ENCODE measurements around the gene FGF18.

Gene FGF18

GRCh38 chr5:171494452-171495121 lies 75.1 kb downstream of the FGF18 start (continued):
- TF ChIP-seq, protein P1, sequence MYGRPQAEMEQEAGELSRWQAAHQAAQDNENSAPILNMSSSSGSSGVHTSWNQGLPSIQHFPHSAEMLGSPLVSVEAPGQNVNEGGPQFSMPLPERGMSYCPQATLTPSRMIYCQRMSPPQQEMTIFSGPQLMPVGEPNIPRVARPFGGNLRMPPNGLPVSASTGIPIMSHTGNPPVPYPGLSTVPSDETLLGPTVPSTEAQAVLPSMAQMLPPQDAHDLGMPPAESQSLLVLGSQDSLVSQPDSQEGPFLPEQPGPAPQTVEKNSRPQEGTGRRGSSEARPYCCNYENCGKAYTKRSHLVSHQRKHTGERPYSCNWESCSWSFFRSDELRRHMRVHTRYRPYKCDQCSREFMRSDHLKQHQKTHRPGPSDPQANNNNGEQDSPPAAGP (tag by site-specific recombination; IDR thresholded peaks at IDR 0.05): no peak; the same call in 1 of the 2 replicates
- no peak for TF ChIP-seq KLF16 (tag by site-specific recombination; IDR thresholded peaks at IDR 0.05)
- TF ChIP-seq ZNF394 (tag by site-specific recombination; IDR thresholded peaks at IDR 0.05; ENCODE audit: borderline replicate concordance): peak; percentile 60; the same call in 1 of the 2 replicates
- no peak for TF ChIP-seq REPIN1 (tag by site-specific recombination; IDR thresholded peaks at IDR 0.05; ENCODE audit: low read depth)
- TF ChIP-seq ZNF121 (tag by site-specific recombination; IDR thresholded peaks at IDR 0.05): no peak
- no peak for TF ChIP-seq ZNF362 (tag by site-specific recombination; IDR thresholded peaks at IDR 0.05)
- TF ChIP-seq ZNF843 (tag by site-specific recombination; IDR thresholded peaks at IDR 0.05): no peak
- no peak for TF ChIP-seq ZNF426 (tag by site-specific recombination; IDR thresholded peaks at IDR 0.05)
- TF ChIP-seq, protein P2, sequence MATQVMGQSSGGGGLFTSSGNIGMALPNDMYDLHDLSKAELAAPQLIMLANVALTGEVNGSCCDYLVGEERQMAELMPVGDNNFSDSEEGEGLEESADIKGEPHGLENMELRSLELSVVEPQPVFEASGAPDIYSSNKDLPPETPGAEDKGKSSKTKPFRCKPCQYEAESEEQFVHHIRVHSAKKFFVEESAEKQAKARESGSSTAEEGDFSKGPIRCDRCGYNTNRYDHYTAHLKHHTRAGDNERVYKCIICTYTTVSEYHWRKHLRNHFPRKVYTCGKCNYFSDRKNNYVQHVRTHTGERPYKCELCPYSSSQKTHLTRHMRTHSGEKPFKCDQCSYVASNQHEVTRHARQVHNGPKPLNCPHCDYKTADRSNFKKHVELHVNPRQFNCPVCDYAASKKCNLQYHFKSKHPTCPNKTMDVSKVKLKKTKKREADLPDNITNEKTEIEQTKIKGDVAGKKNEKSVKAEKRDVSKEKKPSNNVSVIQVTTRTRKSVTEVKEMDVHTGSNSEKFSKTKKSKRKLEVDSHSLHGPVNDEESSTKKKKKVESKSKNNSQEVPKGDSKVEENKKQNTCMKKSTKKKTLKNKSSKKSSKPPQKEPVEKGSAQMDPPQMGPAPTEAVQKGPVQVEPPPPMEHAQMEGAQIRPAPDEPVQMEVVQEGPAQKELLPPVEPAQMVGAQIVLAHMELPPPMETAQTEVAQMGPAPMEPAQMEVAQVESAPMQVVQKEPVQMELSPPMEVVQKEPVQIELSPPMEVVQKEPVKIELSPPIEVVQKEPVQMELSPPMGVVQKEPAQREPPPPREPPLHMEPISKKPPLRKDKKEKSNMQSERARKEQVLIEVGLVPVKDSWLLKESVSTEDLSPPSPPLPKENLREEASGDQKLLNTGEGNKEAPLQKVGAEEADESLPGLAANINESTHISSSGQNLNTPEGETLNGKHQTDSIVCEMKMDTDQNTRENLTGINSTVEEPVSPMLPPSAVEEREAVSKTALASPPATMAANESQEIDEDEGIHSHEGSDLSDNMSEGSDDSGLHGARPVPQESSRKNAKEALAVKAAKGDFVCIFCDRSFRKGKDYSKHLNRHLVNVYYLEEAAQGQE (tag by site-specific recombination; IDR thresholded peaks at IDR 0.05): no peak
- TF ChIP-seq ZSCAN16 (tag by site-specific recombination; IDR thresholded peaks at IDR 0.05): no peak
- TF ChIP-seq ZNF768 (tag by site-specific recombination; IDR thresholded peaks at IDR 0.05): no peak
- no peak for TF ChIP-seq ZNF248 (tag by site-specific recombination; IDR thresholded peaks at IDR 0.05)
- TF ChIP-seq, protein P3, sequence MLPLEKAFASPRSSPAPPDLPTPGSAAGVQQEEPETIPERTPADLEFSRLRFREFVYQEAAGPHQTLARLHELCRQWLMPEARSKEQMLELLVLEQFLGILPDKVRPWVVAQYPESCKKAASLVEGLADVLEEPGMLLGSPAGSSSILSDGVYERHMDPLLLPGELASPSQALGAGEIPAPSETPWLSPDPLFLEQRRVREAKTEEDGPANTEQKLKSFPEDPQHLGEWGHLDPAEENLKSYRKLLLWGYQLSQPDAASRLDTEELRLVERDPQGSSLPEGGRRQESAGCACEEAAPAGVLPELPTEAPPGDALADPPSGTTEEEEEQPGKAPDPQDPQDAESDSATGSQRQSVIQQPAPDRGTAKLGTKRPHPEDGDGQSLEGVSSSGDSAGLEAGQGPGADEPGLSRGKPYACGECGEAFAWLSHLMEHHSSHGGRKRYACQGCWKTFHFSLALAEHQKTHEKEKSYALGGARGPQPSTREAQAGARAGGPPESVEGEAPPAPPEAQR (tag by site-specific recombination; IDR thresholded peaks at IDR 0.05): no peak
- peak; percentile 83 for TF ChIP-seq HIC1 (tag by site-specific recombination; IDR thresholded peaks at IDR 0.05)
- TF ChIP-seq ZBTB1 (tag by site-specific recombination; IDR thresholded peaks at IDR 0.05): no peak
- no peak for TF ChIP-seq ZNF707 (tag by site-specific recombination; IDR thresholded peaks at IDR 0.05)
- TF ChIP-seq ZNF777 (tag by site-specific recombination; IDR thresholded peaks at IDR 0.05; ENCODE audit: borderline replicate concordance): no peak
- TF ChIP-seq ZNF658 (tag by site-specific recombination; IDR thresholded peaks at IDR 0.05): no peak
- no peak for TF ChIP-seq YY2 (tag by site-specific recombination; IDR thresholded peaks at IDR 0.05)
- TF ChIP-seq ZSCAN23 (tag by site-specific recombination; IDR thresholded peaks at IDR 0.05): no peak
- TF ChIP-seq ZBTB10 (tag by site-specific recombination; IDR thresholded peaks at IDR 0.05): no peak
- TF ChIP-seq SP7 (tag by site-specific recombination; IDR thresholded peaks at IDR 0.05): peak; percentile 85
- TF ChIP-seq ZNF366 (tag by site-specific recombination; conservative IDR thresholded peaks at IDR 0.05): peak; percentile 76
- no peak for TF ChIP-seq ZFP3 (tag by site-specific recombination; IDR thresholded peaks at IDR 0.05; ENCODE audit: low read depth)
- 0 out of 2 replicates have a peak, but pooled peaks have one; percentile 39 for TF ChIP-seq KLF10 (tag by site-specific recombination; IDR thresholded peaks at IDR 0.05)
- TF ChIP-seq ZNF660 (tag by site-specific recombination; IDR thresholded peaks at IDR 0.05): peak; percentile 74
- TF ChIP-seq, protein P4, sequence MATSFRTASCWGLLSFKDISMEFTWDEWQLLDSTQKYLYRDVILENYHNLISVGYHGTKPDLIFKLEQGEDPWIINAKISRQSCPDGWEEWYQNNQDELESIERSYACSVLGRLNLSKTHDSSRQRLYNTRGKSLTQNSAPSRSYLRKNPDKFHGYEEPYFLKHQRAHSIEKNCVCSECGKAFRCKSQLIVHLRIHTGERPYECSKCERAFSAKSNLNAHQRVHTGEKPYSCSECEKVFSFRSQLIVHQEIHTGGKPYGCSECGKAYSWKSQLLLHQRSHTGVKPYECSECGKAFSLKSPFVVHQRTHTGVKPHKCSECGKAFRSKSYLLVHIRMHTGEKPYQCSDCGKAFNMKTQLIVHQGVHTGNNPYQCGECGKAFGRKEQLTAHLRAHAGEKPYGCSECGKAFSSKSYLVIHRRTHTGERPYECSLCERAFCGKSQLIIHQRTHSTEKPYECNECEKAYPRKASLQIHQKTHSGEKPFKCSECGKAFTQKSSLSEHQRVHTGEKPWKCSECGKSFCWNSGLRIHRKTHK (tag by site-specific recombination; IDR thresholded peaks at IDR 0.05): no peak
